Caco-2 (cell line): ENCODE data around the gene SLC44A5. TPM values are rescaled to one million over a fixed set of nuclear protein-coding genes. Genes with fewer than 3 reads are reported as not detected.
A peak's percentile ranks its signal among the peaks of the same experiment; 100 is the strongest.
"Not testable (repeated sequence)": the region's sequence is repeated elsewhere in the genome, so short reads cannot be mapped to it uniquely, and the experiment has no call there.

Experiments used
- BruUV-seq: library from RNA; stranded (reverse); fragments of 400-500 nt; replicated peaks from 2 replicates; lab custom pipeline; 2021; lab: Mats Ljungman, UMichigan
- CTCF ChIA-PET: fragments of 300-600 bp; sonication (Branson Sonifier 250); formaldehyde crosslinking; loops from one replicate; lab custom pipeline; 2022; ENCODE audit warnings: antibody characterized with exemption; lab: Charles Lee
- POLR2A ChIA-PET: fragments of 300-600 bp; sonication (Branson Sonifier 250); formaldehyde crosslinking; loops from one replicate; lab custom pipeline; 2022; ENCODE audit warnings: antibody characterized with exemption; lab: Charles Lee
- DNase-seq, 2 experiments: peaks; one replicate each; pipeline versions ENCODE4 v3.0.0 to v3.0.0-alpha.2; 2020 to 2022
- H3K27me3 ChIP-seq: replicated peaks from 2 replicates; pipeline ENCODE4 v1.6.0; 2011; ENCODE audit warnings: low read length; ENCODE audit not compliant: control insufficient read depth, insufficient read depth
- H3K36me3 ChIP-seq: 2 replicates; pipeline ENCODE4 v1.5.1; 2011; ENCODE audit warnings: low read length; ENCODE audit not compliant: control insufficient read depth, insufficient read depth
- H3K4me1 ChIP-seq: fragments of 250-450 bp; sonication (Bioruptor Pico); 2 replicates; pipeline ENCODE4 v1.5.1; 2020; ENCODE audit warnings: mild to moderate bottlenecking
- H3K4me3 ChIP-seq: 2 replicates; pipeline ENCODE4 v1.5.1; 2011; ENCODE audit warnings: low read depth, mild to moderate bottlenecking, control low read depth, low read length
- H3K9me3 ChIP-seq: fragments of 250-450 bp; sonication (Bioruptor Pico); 2 replicates; pipeline ENCODE4 v1.5.1; 2020; ENCODE audit warnings: mild to moderate bottlenecking, moderate library complexity
- H3K27ac Mint-ChIP-seq: one replicate; pipeline ENCODE4 v1.8.0; 2022; ENCODE audit warnings: mixed read lengths; ENCODE audit not compliant: unreplicated experiment
- H3K27me3 Mint-ChIP-seq: one replicate; pipeline ENCODE4 v1.8.0; 2022; ENCODE audit warnings: mixed read lengths; ENCODE audit not compliant: insufficient read depth, unreplicated experiment
- H3K36me3 Mint-ChIP-seq: one replicate; pipeline ENCODE4 v1.8.0; 2022; ENCODE audit warnings: mild to moderate bottlenecking, mixed read lengths; ENCODE audit not compliant: insufficient read depth, unreplicated experiment
- H3K4me1 Mint-ChIP-seq: one replicate; pipeline ENCODE4 v1.8.0; 2022; ENCODE audit warnings: low read depth, mixed read lengths; ENCODE audit not compliant: unreplicated experiment
- H3K4me3 Mint-ChIP-seq: one replicate; pipeline ENCODE4 v1.8.0; 2022; ENCODE audit warnings: mild to moderate bottlenecking, moderate library complexity, mixed read lengths; ENCODE audit not compliant: unreplicated experiment
- H3K9me3 Mint-ChIP-seq: one replicate; pipeline ENCODE4 v1.8.0; 2022; ENCODE audit warnings: mixed read lengths; ENCODE audit not compliant: unreplicated experiment
- intact Hi-C: fragments of 100-400 bp; cut with micrococcal nuclease; formaldehyde crosslinking; loops from one replicate; pipeline ENCODE4 v1.10.0; 2022; ENCODE audit not compliant: unreplicated experiment
- total RNA-seq: library from RNA; stranded (reverse); gene quantifications from 2 replicates; pipeline ENCODE4 v1.2.3, GENCODE V29; 2022
- TF ChIP-seq, protein P1 (sequence below), 2 experiments: fragments of 200-600 bp in 1 of 2; IDR thresholded peaks; 1 replicate in 1 of 2; 2 replicates in 1 of 2; pipeline versions ENCODE4 v1.5.1 to v1.8.0; 2011 to 2022; ENCODE audit warnings: antibody characterized with exemption in 1 of 2, control low read depth in 1 of 2, inconsistent platforms in 1 of 2, low read depth in 1 of 2, low read length in 1 of 2, mild to moderate bottlenecking in 1 of 2, moderate library complexity in 1 of 2; ENCODE audit not compliant: insufficient read depth in 1 of 2, severe bottlenecking in 1 of 2, unreplicated experiment in 1 of 2

Gene SLC44A5
- total RNA-seq, 1 experiment from 2014 or later = 13.6 TPM

DNA sequence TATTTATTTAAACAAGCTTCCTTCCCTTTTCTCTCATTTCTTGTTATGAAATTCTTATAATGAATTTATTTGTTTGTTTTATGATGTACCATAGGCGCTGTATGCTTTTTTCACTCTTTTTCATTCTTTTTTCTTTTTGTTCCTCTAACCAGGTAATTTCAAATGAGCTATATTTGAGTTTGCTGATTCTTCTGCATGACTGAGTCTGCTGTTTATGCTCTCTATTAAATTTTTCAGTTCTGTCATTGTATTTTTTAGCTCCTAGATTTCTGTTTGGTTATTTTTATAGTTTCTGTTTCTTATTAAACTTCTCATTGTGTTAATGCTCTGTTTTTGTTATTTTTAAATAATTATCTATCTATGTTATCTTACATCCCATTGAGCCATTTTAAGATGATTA lies 244.3 kb downstream of the SLC44A5 start:
- POLR2A ChIA-PET = interaction anchor here (0.6 kb wide), 1 partner anchor 173 kb away, joined by 4 read pairs; no protein-coding TSS in a partner anchor
- CTCF ChIA-PET = no interaction called here
- no peaks in the 10 kb centered on the region for H3K9me3 ChIP-seq

DNA sequence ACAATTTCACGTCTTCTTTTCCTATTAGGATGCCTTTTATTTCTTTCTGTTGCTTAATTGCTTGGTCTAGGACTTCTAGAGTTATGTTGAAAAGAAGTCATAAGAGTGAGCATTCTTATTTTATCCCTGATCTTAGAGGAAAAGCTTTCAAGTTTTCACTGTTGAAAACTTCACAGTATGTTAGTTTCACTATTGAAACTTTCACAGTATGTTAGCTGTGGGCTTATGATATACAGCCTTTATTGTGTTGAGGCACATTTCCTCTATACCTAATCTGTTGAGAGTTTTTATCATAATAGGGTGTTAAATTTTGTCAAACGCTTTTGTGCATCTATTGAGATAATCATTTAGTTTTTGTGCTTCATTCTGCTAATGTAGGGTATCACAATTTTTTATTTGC lies 249.7 kb downstream of the SLC44A5 start:
- ChIA-PET POLR2A (no interaction called here), CTCF (no interaction called here)
- TF ChIP-seq, protein P1, sequence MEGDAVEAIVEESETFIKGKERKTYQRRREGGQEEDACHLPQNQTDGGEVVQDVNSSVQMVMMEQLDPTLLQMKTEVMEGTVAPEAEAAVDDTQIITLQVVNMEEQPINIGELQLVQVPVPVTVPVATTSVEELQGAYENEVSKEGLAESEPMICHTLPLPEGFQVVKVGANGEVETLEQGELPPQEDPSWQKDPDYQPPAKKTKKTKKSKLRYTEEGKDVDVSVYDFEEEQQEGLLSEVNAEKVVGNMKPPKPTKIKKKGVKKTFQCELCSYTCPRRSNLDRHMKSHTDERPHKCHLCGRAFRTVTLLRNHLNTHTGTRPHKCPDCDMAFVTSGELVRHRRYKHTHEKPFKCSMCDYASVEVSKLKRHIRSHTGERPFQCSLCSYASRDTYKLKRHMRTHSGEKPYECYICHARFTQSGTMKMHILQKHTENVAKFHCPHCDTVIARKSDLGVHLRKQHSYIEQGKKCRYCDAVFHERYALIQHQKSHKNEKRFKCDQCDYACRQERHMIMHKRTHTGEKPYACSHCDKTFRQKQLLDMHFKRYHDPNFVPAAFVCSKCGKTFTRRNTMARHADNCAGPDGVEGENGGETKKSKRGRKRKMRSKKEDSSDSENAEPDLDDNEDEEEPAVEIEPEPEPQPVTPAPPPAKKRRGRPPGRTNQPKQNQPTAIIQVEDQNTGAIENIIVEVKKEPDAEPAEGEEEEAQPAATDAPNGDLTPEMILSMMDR (IDR thresholded peaks at IDR 0.05; ENCODE audit: insufficient read depth in 1 of 2, low read depth in 1 of 2, low read length in 1 of 2, severe bottlenecking in 1 of 2, unreplicated experiment in 1 of 2) = no peak
- intact Hi-C loops = no loop called here
- Mint-ChIP-seq H3K36me3 (peaks cover 26% of the 10 kb centered on the region), H3K4me1 (no peaks in the 10 kb centered on the region), H3K4me3 (no peak overlapping the region), H3K27me3 (no peaks in the 10 kb centered on the region), H3K9me3 (peaks cover 1% of the 10 kb centered on the region), H3K27ac (no peak overlapping the region)
- BruUV-seq = no TSS peak
- Histone ChIP-seq H3K27me3 (no peaks in the 10 kb centered on the region), H3K36me3 (no peaks in the 10 kb centered on the region), H3K4me3 (no peak overlapping the region), H3K9me3 (no peaks in the 10 kb centered on the region), H3K4me1 (no peaks in the 10 kb centered on the region)
- no peak for DNase-seq

More for the DNA sequence above, 244.3 kb downstream of the SLC44A5 start:
- Histone ChIP-seq H3K4me3 (no peak overlapping the region), H3K4me1 (no peaks in the 10 kb centered on the region), H3K36me3 (no peaks in the 10 kb centered on the region; the same call in 1 of the 2 replicates), H3K27me3 (no peaks in the 10 kb centered on the region)
- intact Hi-C loops = no loop called here
- BruUV-seq = no TSS peak
- TF ChIP-seq, protein P1 (IDR thresholded peaks at IDR 0.05; ENCODE audit: insufficient read depth in 1 of 2, low read depth in 1 of 2, low read length in 1 of 2, severe bottlenecking in 1 of 2, unreplicated experiment in 1 of 2) = no peak
- no peaks in the 10 kb centered on the region for H3K4me1 Mint-ChIP-seq
- H3K4me3 Mint-ChIP-seq = no peak overlapping the region
- H3K27me3 Mint-ChIP-seq = no peaks in the 10 kb centered on the region
- peaks cover 9% of the 10 kb centered on the region for H3K9me3 Mint-ChIP-seq
- H3K36me3 Mint-ChIP-seq = peaks cover 50% of the 10 kb centered on the region
- no peak for DNase-seq
- peak overlapping the region; percentile 63 for H3K27ac Mint-ChIP-seq

DNA sequence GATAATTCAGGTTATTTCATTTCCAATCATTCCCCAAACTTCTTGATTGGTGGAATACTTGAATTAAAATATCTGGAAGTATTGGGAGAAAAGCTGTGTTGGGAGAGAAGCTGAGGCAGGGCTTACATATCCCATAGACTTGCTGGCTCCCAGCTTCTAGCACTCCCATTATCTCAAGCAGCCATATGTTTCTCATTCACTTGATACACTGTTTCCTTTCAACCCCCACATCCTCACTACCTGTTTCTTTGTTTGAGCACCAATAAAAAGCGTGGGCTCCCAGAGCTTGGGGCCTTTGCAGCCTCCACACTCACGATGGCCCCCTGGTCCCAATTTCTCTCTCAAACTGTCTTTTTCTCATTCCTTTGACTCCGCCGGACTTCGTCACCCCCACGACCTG lies 256.6 kb downstream of the SLC44A5 start:
- H3K9me3 Mint-ChIP-seq, intact Hi-C loops, H3K4me3 ChIP-seq, H3K36me3 Mint-ChIP-seq, H3K9me3 ChIP-seq, H3K4me3 Mint-ChIP-seq, H3K27ac Mint-ChIP-seq, CTCF ChIA-PET, H3K4me1 ChIP-seq, H3K4me1 Mint-ChIP-seq, H3K27me3 ChIP-seq, POLR2A ChIA-PET, BruUV-seq, H3K27me3 Mint-ChIP-seq, DNase-seq, H3K36me3 ChIP-seq: not testable (repeated sequence)

DNA sequence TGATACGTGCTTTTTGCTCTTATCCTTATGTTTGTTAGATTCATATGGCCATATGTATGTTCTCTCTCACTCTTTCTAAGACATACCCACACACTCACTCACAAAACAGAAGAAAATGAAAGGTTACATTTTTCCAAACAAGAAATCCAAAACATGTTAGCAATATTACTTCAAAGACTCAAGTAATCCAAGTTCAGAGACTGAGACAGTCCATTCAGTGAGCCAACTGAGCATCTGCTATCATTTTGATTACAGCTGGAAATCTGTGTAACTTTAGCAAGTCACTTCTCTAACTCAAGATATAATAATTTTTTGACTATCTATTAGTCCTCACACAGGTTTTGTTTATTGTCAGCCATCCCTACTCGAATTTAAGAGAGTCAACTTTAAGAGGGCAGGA lies 257.9 kb downstream of the SLC44A5 start:
- no peaks in the 10 kb centered on the region for H3K27me3 ChIP-seq
- BruUV-seq = no TSS peak
- no peak overlapping the region for H3K4me3 Mint-ChIP-seq
- no peaks in the 10 kb centered on the region for H3K4me1 Mint-ChIP-seq
- CTCF ChIA-PET = no interaction called here
- no peak overlapping the region for H3K4me3 ChIP-seq
- peaks cover 8% of the 10 kb centered on the region for H3K9me3 Mint-ChIP-seq
- POLR2A ChIA-PET = no interaction called here
- no peaks in the 10 kb centered on the region for H3K9me3 ChIP-seq
- no peak overlapping the region for H3K27ac Mint-ChIP-seq
- intact Hi-C loops = no loop called here
- H3K4me1 ChIP-seq = no peaks in the 10 kb centered on the region
- no peaks in the 10 kb centered on the region for H3K36me3 ChIP-seq
- peaks cover 4% of the 10 kb centered on the region for H3K36me3 Mint-ChIP-seq
- no peak for DNase-seq
- H3K27me3 Mint-ChIP-seq = no peaks in the 10 kb centered on the region
- TF ChIP-seq, protein P1 (IDR thresholded peaks at IDR 0.05; ENCODE audit: insufficient read depth in 1 of 2, low read depth in 1 of 2, low read length in 1 of 2, severe bottlenecking in 1 of 2, unreplicated experiment in 1 of 2) = no peak
